ENCODE results near the gene TMPRSS3.
A peak's percentile ranks its signal among the peaks of the same experiment; 100 is the strongest.

TMPRSS3 gene

DNA sequence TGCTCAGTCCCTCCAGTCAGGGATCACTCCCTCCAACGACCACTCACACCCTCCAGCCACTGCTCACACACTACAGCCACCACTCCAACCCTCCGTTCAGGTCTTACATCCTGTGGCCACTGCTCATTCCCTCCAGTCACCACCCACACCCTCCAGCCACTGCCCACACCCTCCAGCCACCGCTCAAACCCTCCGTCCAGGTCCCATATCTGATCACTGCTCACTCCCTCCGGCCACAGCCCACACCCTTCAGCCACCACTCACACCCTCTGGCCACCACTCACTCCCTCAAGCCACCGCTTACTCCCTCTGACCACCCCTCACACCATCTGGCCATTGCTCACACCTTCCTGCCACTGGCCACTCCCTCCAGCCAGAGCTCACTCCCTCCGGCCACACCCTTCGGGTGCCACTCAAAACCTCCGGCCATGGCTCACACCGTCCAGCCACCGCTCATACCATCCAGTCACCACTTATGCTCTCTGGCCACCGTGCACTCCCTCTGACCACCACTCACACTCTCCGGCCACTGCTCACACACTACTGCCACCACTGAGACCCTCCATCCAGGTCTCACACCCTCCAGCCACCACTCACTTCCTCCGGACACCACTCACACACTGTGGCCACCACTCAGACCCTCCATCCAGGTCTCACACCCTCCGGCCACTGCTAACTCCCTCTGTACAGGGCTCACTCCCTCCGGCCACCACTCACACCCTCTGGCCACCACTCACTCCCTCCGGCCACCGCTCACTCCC lies 24.8 kb downstream of the TMPRSS3 start:
- no peak for TF ChIP-seq ZFX (IDR thresholded peaks at IDR 0.05)
- TF ChIP-seq, protein P1, sequence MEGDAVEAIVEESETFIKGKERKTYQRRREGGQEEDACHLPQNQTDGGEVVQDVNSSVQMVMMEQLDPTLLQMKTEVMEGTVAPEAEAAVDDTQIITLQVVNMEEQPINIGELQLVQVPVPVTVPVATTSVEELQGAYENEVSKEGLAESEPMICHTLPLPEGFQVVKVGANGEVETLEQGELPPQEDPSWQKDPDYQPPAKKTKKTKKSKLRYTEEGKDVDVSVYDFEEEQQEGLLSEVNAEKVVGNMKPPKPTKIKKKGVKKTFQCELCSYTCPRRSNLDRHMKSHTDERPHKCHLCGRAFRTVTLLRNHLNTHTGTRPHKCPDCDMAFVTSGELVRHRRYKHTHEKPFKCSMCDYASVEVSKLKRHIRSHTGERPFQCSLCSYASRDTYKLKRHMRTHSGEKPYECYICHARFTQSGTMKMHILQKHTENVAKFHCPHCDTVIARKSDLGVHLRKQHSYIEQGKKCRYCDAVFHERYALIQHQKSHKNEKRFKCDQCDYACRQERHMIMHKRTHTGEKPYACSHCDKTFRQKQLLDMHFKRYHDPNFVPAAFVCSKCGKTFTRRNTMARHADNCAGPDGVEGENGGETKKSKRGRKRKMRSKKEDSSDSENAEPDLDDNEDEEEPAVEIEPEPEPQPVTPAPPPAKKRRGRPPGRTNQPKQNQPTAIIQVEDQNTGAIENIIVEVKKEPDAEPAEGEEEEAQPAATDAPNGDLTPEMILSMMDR (conservative IDR thresholded peaks at IDR 0.05) = no peak

DNA sequence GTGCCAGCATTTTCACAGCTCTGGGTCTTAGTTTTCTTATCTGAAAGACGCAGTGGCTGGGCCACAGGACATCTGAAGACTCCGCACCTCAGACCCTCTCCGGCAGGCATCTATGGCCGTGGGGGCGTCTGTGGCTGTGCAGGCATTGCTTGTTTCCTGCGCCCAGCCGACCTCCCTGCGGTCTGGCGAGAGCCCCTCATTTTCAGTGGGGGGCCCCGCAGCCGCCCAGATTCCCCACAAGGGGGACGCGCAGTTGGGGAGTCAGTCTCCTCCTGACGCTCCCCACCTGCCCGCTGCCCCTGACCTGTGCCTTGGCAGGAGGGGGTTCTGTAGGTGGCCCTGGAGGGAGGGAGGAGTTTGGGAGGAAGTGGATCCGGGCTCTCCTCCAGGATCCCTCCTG lies 26.0 kb downstream of the TMPRSS3 start:
- H3K27ac ChIP-seq = no peak overlapping the region
- TF ChIP-seq, protein P1 (conservative IDR thresholded peaks at IDR 0.05) = no peak
- no peak for TF ChIP-seq ZFX (IDR thresholded peaks at IDR 0.05)

More for the DNA sequence above, 24.8 kb downstream of the TMPRSS3 start:
- H3K27ac ChIP-seq = no peak overlapping the region

DNA sequence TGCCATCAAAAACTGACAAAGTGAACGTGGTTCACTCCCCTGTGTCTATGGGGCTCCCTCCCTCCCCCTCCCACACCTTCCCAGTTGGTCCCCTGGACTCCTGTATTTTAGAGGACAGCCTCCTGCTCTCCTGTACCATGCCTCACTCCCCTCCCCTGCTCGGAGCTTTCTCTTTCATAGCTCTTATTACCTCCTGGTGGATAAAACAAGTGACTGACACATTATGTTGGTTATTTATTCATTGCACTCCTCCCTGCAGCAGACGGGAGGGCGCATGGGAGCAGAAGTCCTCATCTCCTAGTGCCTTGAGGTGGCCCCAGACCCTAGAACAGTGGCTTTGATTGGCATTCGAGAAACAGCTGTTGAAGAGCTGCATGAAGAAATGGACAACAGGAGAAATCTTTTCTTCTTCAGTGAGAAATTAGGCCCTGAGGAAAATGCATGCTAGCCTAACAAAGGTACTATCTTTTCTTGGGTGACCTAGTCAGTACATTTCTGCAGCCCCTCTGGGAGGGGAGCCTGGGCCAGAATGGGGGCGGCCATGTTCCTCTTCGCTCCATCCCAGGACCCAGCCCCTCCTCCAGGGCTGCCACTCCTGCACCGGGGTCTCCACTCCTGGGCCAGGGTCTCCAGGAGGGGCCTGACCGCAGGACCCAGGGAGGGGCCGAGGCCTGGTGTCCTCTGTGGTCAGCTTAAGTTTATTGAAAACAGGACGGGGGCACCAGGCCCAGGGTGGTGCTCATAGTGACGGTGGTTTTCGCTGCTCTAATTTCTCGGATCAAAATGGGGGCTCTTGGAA lies 28.3 kb downstream of the TMPRSS3 start:
- peak overlapping the region; percentile 59 for H3K27ac ChIP-seq
- TF ChIP-seq, protein P1 (conservative IDR thresholded peaks at IDR 0.05) = no peak
- no peak for TF ChIP-seq ZFX (IDR thresholded peaks at IDR 0.05)

DNA sequence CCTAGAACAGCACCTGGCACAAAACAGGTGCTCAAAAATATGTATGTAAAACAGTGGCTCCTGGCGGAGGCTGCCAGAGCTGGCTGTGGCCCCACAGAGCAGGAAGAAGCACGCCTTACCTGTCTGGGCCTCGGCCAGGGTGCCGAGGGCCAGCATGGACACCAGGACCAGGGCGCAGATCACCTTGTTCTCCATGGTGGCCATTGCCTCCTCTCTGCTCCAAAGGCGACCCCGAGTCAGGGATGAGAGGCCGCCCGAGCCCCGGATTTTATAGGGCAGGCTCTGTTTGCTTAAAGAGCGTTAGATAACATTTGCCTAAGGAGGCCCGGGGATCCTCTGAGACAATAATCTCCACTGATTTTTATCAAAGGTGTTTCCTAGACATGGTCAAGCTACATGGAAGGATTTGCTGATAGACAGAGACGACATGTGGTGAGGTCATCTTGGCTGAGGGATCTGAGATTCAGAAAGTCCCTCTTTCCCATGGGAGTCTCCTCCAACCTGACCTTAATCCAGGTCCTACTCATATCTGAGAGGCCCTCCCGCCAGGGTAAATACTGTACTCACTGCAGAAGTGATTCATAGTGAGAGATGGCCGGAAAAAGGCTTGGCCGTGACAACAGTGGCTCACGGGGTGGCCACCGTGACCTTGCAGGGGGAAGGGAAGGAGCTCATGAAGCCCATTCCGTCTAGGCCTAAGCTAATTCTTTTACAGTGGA lies 29.4 kb downstream of the TMPRSS3 start, which contains the start of gene TFF1:
Gene TFF1, minus strand, starts transcription at position 244 of the 719 bp plus-strand sequence. Its CDS starts 40 bp downstream, at position 204.
- peak within 1 kb of the TSS; percentile 59 for H3K27ac ChIP-seq

DNA sequence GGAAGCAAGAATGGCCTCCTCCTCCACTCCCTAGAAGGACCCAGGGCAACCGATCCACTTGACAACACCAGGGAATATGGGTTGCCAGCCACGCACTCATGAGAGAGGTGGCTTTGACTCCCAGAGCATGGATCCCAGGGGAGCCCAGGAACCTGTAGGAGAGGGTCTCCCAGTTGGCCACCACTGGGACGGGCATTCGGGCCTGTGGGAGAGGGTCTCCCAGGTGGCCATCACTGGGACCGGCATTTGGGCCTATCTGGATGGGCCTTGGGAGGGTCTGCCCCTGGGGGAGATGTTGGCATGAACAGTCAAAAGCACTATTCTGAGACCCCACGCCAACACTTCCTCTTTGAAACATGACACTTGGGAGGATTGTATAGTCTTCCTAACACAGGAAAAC lies 30.1 kb downstream of the TMPRSS3 start:
- TF ChIP-seq, protein P1 (conservative IDR thresholded peaks at IDR 0.05) = no peak
- TF ChIP-seq ZFX (IDR thresholded peaks at IDR 0.05) = no peak

More for the DNA sequence above, 29.4 kb downstream of the TMPRSS3 start, which contains the start of gene TFF1:
- TF ChIP-seq ZFX (IDR thresholded peaks at IDR 0.05) = no peak
- TF ChIP-seq, protein P1 (conservative IDR thresholded peaks at IDR 0.05) = no peak; the same call in 1 of the 2 replicates

DNA sequence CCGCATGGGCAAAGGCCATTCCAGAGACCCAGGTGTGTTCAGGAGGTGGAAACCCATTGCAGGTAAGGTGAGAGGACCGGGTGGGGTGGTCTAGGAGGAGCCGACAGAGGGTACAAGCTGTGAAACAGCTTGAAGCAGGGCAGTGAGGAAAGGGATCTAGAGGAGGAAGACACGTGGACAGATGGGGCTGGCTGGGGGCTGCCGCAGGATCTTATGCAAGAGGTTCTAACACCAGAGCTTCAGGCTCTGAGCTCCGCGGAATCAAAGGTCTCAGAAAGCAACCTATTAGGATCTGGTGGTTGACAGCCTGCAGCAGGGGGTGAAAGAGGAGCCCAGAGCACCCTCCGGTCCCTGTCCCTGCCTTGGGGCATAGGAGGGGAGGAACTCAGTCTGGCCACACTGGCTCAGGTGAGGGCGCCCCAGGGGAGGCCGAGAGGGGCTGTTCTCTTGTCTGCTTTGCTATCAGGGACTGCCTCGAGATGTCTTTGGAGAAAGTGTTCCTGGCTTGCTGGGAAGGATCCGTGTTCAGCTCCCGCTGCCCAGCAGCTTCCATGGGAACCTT lies 31.5 kb downstream of the TMPRSS3 start:
- H3K27ac ChIP-seq = no peak overlapping the region
- TF ChIP-seq, protein P1 (conservative IDR thresholded peaks at IDR 0.05) = no peak
- no peak for TF ChIP-seq ZFX (IDR thresholded peaks at IDR 0.05)

More for the DNA sequence above, 30.1 kb downstream of the TMPRSS3 start:
- H3K27ac ChIP-seq = peak overlapping the region; percentile 59
